T-helper 17 cell (primary cell): ENCODE measurements around the gene DOCK1. TPM values are rescaled to one million over a fixed set of nuclear protein-coding genes. Genes with fewer than 3 reads are reported as not detected.

Experiments
- ATAC-seq: fragments of 150-1000 bp; cut with Tn5 transposase; 2 replicates; pipeline ENCODE4 v1.10.0; 2021; ENCODE audit warnings: mild to moderate bottlenecking, moderate library complexity
- DNase-seq, 3 donors: peaks; one replicate each; pipeline versions ENCODE4 v3.0.0 to v3.0.0-alpha.2; 2020 to 2021
- H3K9me3 ChIP-seq: one replicate; pipeline ENCODE4 v1.7.0; 2013; ENCODE audit warnings: low read length, mild to moderate bottlenecking; ENCODE audit not compliant: control insufficient read depth, poor library complexity, severe bottlenecking
- H3K27ac Mint-ChIP-seq: one replicate; pipeline ENCODE4 v1.8.0; 2022; ENCODE audit warnings: mild to moderate bottlenecking, moderate library complexity, mixed read lengths
- H3K27me3 Mint-ChIP-seq: one replicate; pipeline ENCODE4 v1.8.0; 2022; ENCODE audit warnings: mixed read lengths
- H3K36me3 Mint-ChIP-seq: one replicate; pipeline ENCODE4 v1.8.0; 2022; ENCODE audit warnings: low read depth, mixed read lengths
- H3K4me1 Mint-ChIP-seq: one replicate; pipeline ENCODE4 v1.8.0; 2022; ENCODE audit warnings: mild to moderate bottlenecking, mixed read lengths
- H3K4me3 Mint-ChIP-seq: one replicate; pipeline ENCODE4 v1.8.0; 2022; ENCODE audit warnings: mild to moderate bottlenecking, moderate library complexity, mixed read lengths
- total RNA-seq, 4 donors: library from RNA in 2 of 4; stranded (reverse) in 2 of 4; gene quantifications; one replicate each; pipeline ENCODE4 v1.2.3 and lab custom pipeline; 2022 to 2026

Gene DOCK1
- total RNA-seq, 2 donors from 2014 or later: 0.76 TPM; not detected in 1

DNA sequence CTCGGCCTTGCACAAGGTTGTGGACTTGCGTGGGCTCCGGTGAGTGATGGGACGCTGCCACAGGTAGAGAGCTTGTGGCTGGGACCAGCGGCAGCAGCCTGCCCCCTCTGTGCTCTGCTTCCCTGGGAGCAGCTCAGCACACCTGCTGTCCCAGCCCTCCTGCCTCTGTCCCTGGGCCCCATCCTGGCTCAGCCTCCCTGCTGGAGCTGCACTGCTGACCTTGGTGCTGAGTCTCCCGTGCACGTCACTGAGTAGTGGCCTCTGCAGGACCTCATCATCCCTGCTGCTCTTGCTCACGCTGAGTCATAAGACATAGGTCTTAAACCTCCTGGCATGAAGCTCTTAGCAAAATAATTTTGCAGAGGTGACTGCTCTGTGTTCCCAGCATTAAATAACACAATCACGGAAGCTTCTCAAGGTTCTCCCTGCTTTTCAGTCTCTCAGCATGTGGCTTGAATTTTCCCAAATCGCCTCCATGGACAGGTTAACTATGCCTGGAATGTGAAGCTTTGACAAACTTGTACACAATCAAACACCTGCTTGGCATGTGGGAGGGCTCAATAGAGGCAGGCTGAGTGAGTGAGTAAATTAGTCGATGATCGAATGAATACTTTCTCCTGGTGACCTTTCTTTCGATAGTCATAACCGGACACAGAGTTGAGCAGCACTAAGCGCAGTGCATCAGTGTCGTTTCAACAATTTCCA, 580.1 kb downstream of the DOCK1 start:
- no peaks in the 10 kb centered on the region for H3K9me3 ChIP-seq
- Mint-ChIP-seq H3K27me3 (peaks cover 24% of the 10 kb centered on the region), H3K27ac (no peak overlapping the region), H3K4me3 (no peak overlapping the region), H3K36me3 (no peaks in the 10 kb centered on the region), H3K4me1 (no peaks in the 10 kb centered on the region)
- ATAC-seq: no peak
- DNase-seq: no peak

DNA sequence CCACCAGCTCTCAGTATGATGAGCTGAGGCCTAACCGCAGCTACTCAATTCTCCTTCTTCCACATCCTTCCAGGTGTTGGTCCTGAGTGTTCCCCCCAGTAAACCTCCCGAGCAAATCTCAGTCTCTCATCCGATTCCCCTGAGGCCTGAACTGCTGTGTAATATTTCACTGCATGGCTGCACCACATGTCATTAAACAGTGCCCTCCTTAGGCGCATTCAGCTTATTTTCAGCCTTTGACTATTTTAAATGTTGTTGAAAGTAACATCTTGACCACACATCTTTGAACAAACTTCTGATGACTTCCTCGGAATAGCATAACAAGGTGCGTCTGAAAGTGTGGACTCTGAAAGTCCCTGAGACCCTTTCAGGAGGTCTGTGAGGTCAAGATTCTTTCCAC, 581.1 kb downstream of the DOCK1 start:
- no peak overlapping the region for H3K4me3 Mint-ChIP-seq
- DNase-seq: no peak
- H3K9me3 ChIP-seq: no peaks in the 10 kb centered on the region
- H3K27ac Mint-ChIP-seq: no peak overlapping the region
- ATAC-seq: no peak
- H3K4me1 Mint-ChIP-seq: no peaks in the 10 kb centered on the region
- H3K27me3 Mint-ChIP-seq: peaks cover 24% of the 10 kb centered on the region
- no peaks in the 10 kb centered on the region for H3K36me3 Mint-ChIP-seq

DNA sequence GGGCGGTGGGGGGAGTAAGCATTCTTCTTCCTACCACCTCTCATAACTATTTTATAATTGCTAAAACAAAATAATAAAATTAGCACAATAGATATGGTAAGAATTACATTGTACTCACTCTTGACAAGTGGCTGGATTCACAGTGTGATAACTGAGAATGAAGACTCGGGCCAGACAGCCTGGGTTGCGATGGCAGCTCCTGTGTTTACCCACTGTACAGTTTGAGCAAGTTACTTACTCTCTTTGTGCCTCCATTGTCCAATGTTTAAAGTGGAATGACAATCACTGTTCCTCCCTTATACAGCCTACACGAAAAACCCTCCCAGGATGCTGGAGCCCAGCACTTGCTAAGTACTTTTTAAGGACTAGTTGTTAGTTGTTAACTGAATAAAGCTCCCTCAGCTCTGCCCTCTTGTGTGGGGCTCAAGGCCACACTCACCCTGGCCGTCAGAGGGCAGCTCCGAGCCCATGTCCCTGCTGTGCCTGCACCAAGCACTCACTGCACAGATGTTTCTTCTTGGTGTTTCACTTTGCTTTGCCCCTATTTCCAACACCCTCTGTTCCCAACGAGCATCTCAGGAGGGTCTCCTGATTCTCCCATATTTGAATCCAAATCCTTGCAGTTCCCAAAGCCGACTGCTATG, 587.5 kb downstream of the DOCK1 start:
- Mint-ChIP-seq H3K4me3 (no peak overlapping the region), H3K36me3 (no peaks in the 10 kb centered on the region), H3K27ac (no peak overlapping the region), H3K27me3 (peaks cover 2% of the 10 kb centered on the region), H3K4me1 (no peaks in the 10 kb centered on the region)
- no peaks in the 10 kb centered on the region for H3K9me3 ChIP-seq
- no peak for DNase-seq
- ATAC-seq: no peak

DNA sequence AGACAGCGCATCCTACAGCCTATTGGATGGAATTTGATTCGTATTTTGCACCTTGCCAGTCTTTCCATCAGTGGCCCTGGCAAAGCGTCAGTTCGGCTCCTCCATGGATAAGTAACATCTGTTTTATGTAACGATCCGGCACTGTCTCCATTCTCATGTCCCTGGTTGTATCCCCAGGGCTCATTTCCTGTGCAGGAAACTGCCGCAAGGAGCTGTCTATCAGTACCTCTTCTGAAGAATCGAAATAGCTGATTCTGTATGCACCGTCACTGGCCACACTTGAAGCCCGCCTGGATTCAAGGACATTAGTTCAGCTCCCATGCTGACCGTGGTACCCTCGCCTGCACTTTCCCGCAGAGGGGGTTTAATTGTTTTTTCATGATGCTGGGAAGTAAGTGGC, 590.8 kb downstream of the DOCK1 start:
- no peak for DNase-seq
- peaks cover 6% of the 10 kb centered on the region for H3K27me3 Mint-ChIP-seq
- H3K36me3 Mint-ChIP-seq: no peaks in the 10 kb centered on the region
- ATAC-seq: no peak
- no peak overlapping the region for H3K4me3 Mint-ChIP-seq
- no peaks in the 10 kb centered on the region for H3K9me3 ChIP-seq
- H3K4me1 Mint-ChIP-seq: no peaks in the 10 kb centered on the region
- H3K27ac Mint-ChIP-seq: no peak overlapping the region

DNA sequence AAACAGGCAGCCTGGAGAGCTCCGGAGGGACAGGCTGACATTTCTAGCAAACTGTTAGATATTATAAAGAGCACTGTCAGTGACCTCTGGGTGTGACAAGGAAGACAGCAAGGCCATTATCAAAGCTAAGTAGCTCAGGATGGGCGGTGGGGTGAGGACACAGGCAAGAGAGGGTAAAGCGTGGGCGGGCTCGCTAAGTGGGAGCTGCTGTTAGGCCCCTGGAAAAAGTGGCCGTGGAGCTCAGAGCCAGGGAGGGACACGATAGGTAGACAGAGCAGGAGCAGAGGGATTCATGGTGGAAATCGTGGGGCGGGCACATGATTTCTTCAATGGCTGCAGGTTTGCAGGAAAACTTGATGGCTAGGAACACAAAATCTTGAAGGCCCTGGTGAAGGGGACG, 592.5 kb downstream of the DOCK1 start:
- Mint-ChIP-seq H3K27me3 (peaks cover 6% of the 10 kb centered on the region), H3K27ac (no peak overlapping the region), H3K4me1 (no peaks in the 10 kb centered on the region), H3K36me3 (no peaks in the 10 kb centered on the region), H3K4me3 (no peak overlapping the region)
- no peak for ATAC-seq
- no peaks in the 10 kb centered on the region for H3K9me3 ChIP-seq
- no peak for DNase-seq

DNA sequence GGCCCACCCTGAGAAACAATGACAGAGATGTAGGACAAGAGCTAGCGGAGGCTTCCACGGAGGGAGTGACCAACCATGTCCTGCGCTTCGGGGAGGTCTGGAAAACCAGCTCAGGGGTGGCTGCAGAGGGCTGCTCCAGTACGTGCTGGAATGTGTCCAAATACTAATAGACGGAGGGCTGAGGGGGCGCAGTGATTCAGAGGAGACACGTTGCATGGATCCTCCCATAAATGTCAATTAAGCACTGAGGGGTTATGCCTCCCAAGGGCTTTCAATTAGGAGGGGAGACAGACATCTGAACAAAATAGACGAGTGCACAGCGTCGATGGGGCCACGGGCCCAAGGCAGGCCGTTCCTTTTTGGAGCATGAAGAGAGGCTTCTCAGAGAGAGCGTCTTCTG, 592.9 kb downstream of the DOCK1 start:
- peaks cover 6% of the 10 kb centered on the region for H3K27me3 Mint-ChIP-seq
- ATAC-seq (no peak), DNase-seq (no peak)
- H3K27ac Mint-ChIP-seq: no peak overlapping the region
- H3K4me1 Mint-ChIP-seq: no peaks in the 10 kb centered on the region
- no peaks in the 10 kb centered on the region for H3K36me3 Mint-ChIP-seq
- no peaks in the 10 kb centered on the region for H3K9me3 ChIP-seq
- H3K4me3 Mint-ChIP-seq: no peak overlapping the region

DNA sequence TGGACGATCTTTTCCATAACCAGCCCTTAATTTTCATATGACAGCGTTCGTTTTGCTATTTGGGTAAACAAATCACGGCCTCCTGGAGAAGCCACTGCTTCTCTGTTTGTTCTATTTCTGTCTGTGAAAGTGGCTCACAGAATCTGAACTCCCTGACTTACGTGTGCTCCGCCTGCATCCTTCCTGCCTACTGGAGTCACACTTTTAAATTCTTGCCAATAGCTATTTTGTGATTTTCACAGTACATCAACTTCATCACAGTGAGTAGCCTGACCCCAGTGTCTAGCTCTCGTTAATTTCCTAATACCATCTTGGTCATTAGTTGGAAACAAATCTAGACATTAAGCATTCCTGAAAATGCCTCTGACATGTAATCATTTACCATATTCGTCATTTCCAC, 594.9 kb downstream of the DOCK1 start:
- Mint-ChIP-seq H3K27ac (no peak overlapping the region), H3K27me3 (peaks cover 6% of the 10 kb centered on the region), H3K36me3 (no peaks in the 10 kb centered on the region), H3K4me3 (no peak overlapping the region), H3K4me1 (no peaks in the 10 kb centered on the region)
- no peak for DNase-seq
- no peak for ATAC-seq
- H3K9me3 ChIP-seq: no peaks in the 10 kb centered on the region

Other genes with a start within 250 kb of the DOCK1 start
- under 1 TPM in 1 of 2 donors, not detected in 1; 0.83 TPM for gene C10orf90, start 234.7 kb upstream of the DOCK1 start, total RNA-seq